Measurements from ENCODE around the gene IFNL4.
A peak's percentile ranks its signal among the peaks of the same experiment; 100 is the strongest.
"Not testable (repeated sequence)": the region's sequence is repeated elsewhere in the genome, so short reads cannot be mapped to it uniquely, and the experiment has no call there.

The IFNL4 gene

DNA sequence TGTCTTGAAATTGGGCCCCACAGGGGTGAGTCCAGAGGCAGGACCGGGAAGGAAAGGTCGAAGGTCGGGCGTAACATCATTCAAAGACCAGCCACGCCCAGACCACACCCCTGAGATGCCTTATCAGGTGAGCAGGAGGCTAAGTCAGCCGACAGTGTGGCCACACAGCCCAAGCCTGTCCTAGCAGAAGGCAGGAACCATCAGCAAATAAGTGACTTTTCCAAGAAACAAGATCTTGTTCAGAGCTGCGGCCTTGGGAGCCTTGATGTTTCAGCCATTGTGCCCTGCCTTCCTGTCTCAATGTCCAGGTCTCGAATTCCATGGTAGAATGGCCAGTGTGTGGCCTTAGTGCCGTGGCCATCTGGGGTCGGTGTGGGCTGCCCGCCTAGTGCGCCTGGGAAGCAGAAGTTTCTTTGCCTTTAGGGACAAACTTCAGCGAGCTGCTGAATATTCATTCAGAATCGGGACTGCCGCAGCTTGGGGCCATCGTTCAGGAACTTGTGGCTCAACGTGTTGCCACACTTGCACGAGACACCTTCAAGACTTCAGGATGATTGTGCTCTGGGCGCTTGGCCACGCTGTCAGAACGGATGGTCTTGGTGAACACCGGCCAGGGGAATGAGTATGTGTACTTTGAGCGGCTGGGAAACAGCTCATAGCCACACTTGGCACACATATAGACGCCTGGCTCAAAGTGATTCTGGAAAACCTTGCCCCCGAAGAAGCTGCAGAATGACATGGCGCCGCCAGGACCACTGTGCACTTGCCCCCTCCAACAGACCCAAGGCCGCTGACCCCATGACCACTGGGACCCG is 6.1 kb upstream of the IFNL4 start:
- no peak for DNase-seq

DNA sequence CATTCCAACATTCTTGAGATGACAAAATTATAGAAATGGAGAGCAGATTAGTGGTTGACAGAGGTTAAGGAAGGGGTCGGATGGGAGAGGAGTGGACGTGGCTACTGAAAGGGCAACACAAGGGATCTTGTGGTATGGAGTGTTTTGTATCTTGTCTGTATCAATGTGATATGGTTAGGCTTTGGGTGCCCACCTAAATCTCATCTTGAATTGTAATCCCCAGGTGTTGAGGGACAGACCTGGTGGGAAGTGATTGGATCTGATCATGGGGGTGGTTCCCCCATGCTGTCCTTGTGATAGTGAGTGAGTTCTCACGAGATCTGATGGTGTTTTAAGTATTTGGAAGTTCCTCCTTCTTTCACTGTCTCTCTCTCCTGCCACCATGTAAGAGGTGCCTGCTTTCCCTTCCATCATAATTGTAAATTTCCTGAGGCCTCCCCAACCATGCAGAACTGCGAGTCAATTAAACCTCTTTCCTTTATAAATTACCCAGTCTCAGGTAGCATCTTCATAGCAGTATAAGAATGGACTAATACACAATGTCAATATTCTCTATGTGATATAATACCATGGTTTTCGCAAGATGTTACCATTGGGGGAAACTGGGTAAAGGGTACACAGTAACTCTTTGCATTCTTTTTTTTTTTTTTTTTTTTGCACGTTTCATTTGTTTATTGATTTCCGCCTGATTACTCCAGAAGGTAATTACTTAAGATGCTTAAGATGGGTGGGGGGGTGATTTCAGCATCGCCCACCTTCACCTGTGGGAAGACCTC is 4.9 kb upstream of the IFNL4 start:
- DNase-seq, result no peak

DNA sequence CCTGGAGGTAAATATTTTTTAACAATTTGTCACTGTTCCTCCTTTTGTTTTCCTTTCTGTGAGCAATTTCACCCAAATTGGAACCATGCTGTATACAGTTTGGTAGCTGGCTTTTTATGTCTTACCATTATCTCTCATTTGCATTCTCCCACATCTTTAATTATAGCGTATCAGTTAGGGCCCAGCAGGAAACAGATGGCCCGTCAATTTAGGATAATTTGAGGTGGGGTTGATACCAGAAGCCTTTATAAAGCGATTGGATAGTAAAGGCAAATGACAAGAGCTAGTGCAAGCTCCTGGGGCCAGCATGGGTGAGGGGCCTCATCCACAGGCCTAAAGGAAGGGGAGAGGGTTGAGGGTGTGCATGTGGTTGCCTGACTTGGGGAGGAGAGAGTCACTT is 3.8 kb upstream of the IFNL4 start:
- no peak for DNase-seq

DNA sequence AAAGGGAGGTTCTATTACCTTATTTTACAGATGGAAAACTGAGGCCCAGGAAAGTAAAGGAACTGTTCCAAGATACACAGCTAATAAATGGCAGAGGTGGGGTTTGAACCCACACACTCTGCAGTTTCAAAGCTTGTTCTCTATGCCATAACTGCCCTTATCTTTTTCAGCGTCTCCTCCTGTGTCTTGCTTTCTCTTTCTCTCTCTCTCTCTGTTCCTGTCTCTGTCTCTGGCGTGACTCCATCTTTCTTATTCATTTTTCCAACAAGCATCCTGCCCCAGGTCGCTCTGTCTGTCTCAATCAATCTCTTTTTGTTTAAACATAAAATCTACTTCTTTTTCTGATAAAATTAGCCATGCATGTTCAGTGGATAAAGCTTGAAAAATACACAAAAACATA is 3.2 kb upstream of the IFNL4 start:
- no peak for DNase-seq

DNA sequence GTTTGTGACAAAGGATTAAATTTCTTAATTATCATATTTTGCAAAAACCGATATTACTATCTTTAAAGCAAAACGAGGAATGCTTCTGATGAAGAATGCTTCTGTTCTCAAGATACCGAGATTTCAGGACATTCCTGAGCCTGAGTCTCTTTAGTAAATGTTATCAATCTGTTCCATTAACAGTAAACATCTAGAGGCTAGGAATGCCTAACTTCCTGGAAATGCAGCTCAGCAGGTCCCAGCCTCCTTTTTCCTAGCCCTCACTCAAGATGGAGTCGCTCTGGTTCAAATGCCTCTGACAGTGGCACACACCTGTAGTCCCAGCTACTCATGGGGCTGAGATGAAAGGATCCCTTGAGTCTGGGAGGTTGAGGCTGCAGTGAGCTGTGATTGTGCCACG is 2.4 kb upstream of the IFNL4 start:
- no peak for DNase-seq

DNA sequence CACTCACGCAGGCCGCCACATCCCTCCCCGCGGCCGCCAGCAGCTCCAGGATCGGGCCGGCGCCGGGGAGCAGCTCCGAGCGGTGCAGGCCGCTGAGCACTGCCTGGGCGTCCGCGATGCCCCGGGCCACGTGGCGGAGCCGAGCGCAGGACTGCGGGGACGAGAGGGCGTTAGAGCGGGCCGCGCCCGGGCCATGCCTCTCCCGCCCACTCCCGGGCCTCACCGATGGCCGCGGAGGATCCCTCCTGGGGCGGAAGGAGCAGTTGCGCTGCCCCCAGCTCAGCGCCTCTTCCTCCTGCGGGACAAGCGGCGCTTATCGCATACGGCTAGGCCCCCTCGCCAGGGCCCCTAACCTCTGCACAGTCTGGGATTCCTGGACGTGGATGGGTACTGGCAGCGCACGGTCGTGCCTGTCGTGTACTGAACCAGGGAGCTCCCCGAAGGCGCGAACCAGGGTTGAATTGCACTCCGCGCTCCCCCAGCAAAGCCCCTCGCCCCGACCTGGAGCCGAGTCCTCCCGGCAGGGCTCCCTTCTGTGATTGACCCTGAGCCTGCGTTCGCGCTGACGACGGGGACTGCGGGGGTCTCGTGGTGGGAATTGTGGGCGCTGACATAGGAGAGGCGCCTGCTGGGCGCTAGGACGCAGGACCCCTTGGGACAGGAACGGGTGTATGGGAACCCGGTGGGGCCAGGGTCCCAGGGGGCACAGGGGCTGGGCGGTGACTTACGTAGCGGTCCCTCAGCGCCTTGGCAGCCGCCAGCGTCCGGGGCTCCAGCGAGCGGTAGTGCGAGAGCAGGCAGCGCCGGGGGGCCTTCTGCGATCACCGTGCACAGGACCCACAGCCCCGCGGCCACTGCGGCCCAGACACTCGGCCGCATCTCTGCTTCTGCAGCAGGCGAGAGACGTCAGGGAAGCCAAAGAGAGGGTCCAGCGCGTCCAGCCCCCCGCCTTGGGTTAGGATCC is 673 bp downstream of the IFNL4 start:
- DNase-seq, result no peak

DNA sequence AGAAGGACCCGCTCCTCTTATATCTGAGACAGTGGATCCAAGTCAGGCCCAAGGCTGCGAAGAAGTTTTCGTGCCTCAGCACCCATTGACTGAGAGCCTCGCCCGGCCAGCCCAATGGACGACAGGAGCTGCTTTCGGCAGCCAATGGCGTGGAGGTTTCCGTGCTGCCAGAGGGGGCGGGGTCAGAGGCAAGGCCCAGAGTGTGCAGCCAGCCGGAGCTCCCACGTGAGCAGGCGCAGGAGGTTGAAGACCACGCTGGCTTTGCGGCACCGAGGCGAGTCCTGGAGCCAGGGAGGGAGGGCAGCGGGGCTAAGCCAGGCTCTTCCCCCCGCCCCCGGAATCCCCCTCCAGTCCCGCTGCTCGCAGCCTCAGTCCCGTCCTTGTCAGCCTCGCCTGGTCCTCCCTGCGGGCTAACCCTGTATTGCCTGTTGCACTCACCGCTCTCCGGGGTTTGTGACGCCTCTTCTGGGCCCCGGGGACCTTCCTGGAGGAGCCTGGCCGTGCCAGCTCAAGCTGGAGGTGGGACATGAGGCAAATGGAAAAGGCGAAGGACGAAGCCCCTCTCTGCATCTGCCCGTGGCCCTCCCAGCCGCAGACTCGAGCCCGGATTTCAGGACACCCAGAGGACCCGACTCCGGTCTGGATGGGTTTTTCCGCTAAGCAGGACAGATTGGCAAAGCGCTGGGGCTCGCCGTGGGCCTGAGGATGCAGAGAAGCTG is 1.5 kb downstream of the IFNL4 start:
- no peak for DNase-seq

DNA sequence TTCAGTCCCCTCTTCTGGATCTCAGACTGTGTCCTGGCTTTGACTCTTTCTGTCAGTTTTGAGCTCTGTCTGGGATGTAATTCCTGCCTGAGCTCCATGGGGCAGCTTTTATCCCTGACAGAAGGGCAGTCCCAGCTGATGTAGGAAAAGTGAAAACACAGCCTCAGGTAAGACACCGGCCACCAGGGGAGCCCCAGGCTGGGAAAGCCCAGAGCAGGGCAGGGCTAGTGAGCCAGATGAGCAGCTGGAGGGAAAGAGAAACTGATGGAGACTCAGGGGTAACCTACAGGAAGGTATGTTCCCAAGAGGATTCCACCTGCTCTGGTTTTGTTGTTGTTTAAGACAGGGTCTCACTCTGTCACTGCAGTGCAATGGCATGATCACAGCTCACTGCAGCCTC is 3.5 kb downstream of the IFNL4 start:
- not testable (repeated sequence) for DNase-seq

DNA sequence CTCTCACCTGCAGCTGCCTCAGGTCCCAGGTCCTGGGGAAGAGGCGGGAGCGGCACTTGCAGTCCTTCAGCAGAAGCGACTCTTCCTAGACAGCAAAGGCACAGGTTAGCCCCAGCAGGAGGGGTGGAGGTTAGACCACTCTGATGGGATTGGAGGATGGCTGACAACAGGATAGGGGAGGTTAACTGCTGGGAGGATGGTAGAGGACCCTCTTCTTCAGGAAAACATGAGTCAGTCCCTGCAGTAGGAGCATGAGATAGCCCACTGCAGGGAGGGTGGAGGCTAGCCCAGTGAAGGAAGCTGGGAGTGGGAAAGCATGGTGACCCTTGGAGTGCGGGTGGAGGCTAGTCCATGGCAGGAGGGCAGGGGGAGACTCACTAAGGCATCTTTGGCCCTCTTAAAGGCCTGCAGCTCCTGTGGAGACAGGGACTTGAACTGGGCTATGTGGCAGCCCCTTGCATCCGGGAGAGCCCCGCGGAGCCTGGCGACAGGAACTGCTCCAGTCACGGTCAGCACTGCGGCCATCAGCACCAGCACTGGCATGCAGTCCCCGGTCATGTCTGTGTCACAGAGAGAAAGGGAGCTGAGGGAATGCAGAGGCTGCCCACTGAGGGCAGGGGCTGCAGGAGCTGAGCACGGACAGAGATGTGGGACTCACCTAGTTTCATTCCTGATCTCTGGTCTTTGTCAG is 4.1 kb downstream of the IFNL4 start, which contains the start of gene IFNL3:
IFNL3 (minus strand) TSS at position 597 of the 691 bp plus-strand sequence; CDS start at position 558, 39 bp downstream.
- DNase-seq, result not testable (repeated sequence)

DNA sequence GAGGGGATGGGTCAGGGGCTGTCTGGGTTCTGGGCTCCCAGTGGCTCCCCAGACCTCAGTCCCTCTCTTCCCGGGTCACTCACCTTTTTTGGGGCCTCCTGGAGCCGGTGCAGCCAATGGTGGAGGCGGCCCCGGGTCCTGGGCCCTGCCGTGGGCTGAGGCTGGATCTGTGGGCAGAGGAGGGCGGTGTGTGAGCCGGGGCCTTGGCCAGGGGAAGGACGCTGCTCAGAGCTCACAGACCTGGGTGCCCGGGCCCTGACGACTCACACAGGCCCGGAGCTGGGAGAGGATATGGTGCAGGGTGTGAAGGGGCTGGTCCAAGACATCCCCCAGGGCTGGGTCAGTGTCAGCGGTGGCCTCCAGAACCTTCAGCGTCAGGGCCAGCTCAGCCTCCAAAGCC is 4.9 kb downstream of the IFNL4 start:
- DNase-seq, result not testable (repeated sequence)

DNA sequence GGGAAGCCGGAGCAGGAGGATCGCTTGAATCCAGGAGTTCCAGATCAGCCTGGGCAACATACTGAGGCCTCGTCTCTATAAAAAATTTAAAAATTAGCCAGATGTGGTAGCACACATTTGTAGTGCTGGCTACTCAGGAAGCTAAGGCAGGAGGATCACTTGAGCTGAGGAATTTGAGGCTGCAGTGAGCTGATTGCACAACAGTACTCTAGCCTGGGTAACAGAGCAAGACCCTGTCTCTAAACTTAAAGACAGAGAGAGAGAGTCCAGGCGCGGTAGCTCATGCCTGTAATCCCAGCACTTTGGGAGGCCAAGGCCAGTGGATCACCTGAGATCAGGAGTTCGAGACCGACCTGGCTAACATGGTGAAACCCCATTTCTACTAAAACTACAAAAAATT is 8.2 kb downstream of the IFNL4 start:
- DNase-seq, result no peak

DNA sequence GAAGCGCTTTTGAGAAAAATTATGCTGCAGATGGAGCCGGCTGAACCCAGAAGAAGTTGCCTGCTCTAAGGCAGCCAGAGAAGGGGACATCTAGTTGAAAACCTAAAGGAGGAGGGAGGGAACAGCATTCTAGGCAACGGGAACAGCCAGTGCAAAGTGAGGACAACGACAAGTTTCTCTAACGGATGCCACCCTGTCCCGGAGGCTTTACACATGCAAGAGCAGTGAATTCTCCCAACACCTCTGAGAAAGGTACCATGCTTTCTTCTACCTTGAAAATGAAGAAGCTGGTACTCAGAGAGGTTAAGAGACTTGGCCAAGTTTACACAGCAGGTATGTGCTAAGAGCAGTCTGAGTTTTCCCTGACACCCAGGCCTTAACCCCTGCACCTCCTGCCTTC is 9.7 kb downstream of the IFNL4 start:
- DNase-seq, result no peak

DNA sequence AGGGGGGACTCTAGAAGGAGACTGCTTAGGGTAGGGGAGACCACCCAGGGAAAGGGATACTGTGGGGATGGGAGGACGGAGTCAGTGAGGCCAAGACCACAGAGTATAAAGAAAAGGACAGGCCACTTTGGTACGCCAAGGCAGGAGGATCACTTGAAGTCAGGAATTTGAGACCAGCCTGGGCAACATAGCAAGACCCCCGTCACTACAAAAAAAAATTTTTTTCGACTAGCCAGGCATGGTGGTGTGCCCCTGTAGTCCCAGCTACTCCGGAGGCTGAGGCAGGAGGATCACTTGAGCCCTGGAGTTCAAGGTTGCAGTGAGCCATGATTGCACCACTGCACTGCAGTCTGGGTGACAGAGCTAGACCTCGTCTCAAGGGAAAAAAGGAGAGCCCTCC is 10.4 kb downstream of the IFNL4 start:
- DNase-seq, result no peak

DNA sequence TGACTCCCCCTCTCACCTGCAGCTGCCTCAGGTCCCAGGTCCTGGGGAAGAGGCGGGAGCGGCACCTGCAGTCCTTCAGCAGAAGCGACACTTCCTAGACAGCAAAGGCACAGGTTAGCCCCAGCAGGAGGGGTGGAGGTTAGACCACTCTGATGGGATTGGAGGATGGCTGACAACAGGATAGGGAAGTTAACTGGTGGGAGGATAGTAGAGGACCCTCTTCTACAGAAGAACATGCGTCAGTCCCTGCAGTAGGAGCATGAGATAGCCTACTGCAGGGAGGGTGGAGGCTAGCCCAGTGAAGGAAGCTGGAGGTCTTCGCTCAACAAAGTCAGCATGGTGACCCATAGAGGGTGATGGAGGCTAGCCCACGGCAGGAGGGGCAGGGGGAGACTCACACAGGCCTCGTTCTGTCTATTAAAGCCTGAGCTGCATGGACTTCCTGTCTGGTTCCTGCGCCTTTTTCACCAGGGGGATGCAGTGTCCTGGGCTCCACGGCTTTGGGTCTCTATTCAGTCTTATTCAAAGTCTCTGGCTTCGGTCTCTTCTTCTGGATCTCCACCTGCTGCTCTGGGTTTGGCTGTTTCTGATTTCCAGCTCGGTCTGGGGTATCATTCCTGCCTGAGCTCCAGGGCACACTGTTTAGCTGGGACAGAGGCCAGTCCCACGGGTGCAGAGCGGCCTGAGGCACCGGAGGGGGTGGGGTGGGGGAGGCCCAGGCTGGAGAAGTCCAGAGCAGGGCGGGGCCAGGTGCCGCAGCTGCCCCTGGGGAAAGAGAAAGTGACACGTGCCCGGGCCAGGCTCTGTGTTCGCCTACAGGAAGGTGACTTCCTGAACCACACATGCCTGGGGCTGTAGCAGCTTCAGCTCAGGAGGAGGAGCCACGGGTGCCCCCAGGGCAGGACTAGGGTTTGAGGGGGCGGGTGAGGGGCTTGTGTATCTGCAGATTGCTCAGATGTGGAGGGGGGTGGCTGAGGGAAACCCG is 11.2 kb downstream of the IFNL4 start:
- DNase-seq, result peak; percentile 17

DNA sequence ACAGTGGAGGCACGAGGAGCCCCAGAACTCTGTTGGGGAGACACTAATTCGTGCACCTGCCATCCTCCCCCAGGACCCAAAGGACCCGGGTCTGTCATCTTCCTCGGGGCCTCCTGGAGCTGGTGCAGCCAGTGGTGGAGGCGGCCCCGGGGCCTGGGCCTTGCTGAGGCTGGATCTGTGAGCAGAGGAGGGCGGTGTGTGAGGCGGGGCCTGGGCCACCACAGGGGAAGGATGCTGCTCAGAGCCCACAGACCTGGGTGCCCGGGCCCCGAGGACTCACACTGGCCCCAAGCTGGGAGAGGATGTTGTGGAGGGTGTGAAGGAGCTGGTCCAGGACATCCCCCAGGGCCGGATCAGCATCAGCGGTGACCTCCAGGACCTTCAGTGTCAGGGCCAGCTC is 12.1 kb downstream of the IFNL4 start:
- DNase-seq, result no peak

DNA sequence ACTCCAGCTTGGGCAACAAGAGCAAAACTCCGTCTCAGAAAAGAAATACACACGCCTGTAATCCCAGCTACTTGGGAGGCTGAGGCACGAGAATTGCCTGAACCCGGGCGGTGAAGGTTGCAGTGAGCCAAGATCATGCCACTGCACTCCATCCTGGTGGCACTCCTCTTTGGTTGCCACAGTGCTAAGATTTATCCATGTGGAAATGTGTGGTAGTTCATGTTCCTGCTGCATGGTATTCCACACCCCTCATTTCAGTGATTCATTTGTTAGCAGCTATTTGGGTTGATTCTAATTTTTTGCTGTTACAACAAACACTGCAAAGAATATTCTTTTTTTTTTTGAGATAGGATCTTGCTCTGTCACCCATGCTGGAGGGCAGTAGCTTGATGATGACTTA is 15.9 kb downstream of the IFNL4 start:
- DNase-seq, result no peak

DNA sequence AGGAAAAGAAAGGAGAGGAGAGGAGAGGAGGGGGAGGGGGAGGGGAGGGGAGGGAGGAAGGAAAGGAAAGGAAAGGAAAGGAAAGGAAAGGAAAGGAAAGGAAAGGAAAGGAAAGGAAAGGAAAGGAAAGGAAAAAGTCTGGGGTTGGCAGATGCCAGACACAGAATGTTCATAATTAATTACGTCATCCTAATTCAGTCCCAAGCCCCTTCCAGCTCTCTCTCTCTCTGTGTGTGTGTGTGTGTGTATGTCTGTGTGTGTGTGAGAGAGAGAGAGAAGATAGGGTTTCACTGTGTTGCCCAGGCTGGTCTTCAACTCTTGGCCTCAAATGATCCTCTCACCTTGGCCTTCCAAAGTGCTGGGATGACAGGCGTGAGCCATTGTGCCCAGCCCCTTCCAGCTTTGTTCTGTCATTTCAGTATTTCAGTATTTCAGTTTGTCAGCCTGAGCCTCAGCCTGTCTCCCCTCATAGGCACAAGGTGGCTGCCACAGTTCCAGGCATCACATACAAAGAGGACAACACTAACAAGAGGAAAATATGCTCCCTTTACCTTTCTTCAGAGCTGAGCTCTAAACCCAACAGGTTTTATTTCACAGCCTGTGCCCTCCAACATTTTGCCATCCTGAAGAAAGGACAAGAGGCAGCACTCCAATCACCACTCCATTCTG is 18.4 kb downstream of the IFNL4 start:
- DNase-seq, result no peak

DNA sequence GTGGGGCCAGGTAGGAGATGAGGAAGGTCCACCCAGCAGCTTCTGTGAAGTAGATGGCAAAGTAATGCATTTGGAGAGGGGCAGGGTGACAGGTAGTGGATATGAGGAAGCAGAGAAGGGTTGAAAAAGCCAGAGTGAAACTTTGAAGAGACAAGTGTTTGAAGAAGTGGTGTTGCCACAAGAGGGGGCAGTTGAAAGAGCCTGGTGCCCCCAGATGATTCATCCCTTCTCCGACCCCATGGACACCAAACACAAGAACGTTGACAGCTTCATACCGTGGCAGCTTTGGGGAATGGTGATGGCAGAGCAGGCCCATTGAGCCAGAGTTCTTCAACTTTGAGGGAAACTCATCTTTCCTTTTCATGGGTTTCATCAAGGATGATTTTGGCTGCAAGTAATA is 23.7 kb downstream of the IFNL4 start:
- DNase-seq, result no peak

DNA sequence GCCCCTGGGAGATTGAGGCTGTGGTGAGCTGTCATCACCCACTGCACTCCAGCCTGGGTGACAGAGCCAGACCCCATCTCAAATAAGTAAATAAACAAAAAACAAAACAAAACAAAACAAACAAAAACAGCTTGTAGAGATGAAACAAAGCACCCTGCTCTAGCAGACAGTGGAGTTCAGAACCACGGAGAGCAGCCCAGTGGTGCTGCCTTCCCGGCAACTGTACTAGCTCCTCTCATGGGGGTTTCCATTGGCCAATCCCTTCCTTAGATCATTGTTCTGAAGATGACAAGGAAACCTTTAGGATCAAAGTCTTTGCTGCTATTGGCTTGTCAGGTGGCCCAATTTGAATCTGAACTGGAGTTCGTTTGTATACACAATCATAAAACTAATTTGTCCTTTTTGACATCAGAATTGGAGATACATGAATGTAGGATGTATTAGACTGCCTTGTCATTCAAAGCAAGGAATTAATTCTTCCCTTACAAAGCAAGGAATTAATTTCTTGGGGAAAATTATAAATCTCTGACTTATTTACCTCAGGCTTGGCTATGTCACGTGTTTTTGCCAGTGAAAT is 24.9 kb downstream of the IFNL4 start:
- DNase-seq, result no peak
